ENCODE measurements around the gene FUT2. TPM values are rescaled to one million over a fixed set of nuclear protein-coding genes. Genes with fewer than 3 reads are reported as not detected.
"Not testable (repeated sequence)": the region's sequence is repeated elsewhere in the genome, so short reads cannot be mapped to it uniquely, and the experiment has no call there.

Gene FUT2
- total RNA-seq, 1 donor from 2014 or later = 1.5 TPM

GRCh38 chr19:48674216-48674809 lies 21.5 kb upstream of the FUT2 start:
- peaks cover 5% of the 10 kb centered on the region for H3K36me3 Mint-ChIP-seq (ENCODE audit: low read depth, unreplicated experiment)
- TF ChIP-seq CTCF (IDR thresholded peaks at IDR 0.05; ENCODE audit: unreplicated experiment) = no peak
- H3K27ac Mint-ChIP-seq (ENCODE audit: unreplicated experiment) = no peak overlapping the region
- H3K27me3 Mint-ChIP-seq (ENCODE audit: unreplicated experiment) = peaks cover 13% of the 10 kb centered on the region
- H3K4me3 Mint-ChIP-seq (ENCODE audit: unreplicated experiment) = no peak overlapping the region
- peaks cover 4% of the 10 kb centered on the region for H3K4me1 Mint-ChIP-seq (ENCODE audit: unreplicated experiment)
- DNase-seq (ENCODE audit: low spot score) = no peak
- H3K9me3 Mint-ChIP-seq (ENCODE audit: unreplicated experiment) = no peaks in the 10 kb centered on the region

- H3K36me3 Mint-ChIP-seq (ENCODE audit: low read depth, unreplicated experiment) = no peaks in the 10 kb centered on the region
- H3K4me1 Mint-ChIP-seq (ENCODE audit: unreplicated experiment) = no peaks in the 10 kb centered on the region
- peak; percentile 80 for DNase-seq (ENCODE audit: low spot score)
- H3K4me3 Mint-ChIP-seq (ENCODE audit: unreplicated experiment) = no peak overlapping the region
- H3K27ac Mint-ChIP-seq (ENCODE audit: unreplicated experiment) = no peak overlapping the region
- peaks cover 7% of the 10 kb centered on the region for H3K27me3 Mint-ChIP-seq (ENCODE audit: unreplicated experiment)
- TF ChIP-seq CTCF (IDR thresholded peaks at IDR 0.05; ENCODE audit: unreplicated experiment) = peak; percentile 82
- H3K9me3 Mint-ChIP-seq (ENCODE audit: unreplicated experiment) = no peaks in the 10 kb centered on the region
Observed at GRCh38 chr19:48674921-48675824, 20.6 kb upstream of the FUT2 start.

- DNase-seq (ENCODE audit: low spot score) = no peak
- H3K27ac Mint-ChIP-seq (ENCODE audit: unreplicated experiment) = no peak overlapping the region
- H3K4me1 Mint-ChIP-seq (ENCODE audit: unreplicated experiment) = no peaks in the 10 kb centered on the region
- H3K9me3 Mint-ChIP-seq (ENCODE audit: unreplicated experiment) = no peaks in the 10 kb centered on the region
- H3K36me3 Mint-ChIP-seq (ENCODE audit: low read depth, unreplicated experiment) = no peaks in the 10 kb centered on the region
- no peak for TF ChIP-seq CTCF (IDR thresholded peaks at IDR 0.05; ENCODE audit: unreplicated experiment)
- no peak overlapping the region for H3K4me3 Mint-ChIP-seq (ENCODE audit: unreplicated experiment)
- H3K27me3 Mint-ChIP-seq (ENCODE audit: unreplicated experiment) = peaks cover 7% of the 10 kb centered on the region
Observed at GRCh38 chr19:48676487-48676886, 19.3 kb upstream of the FUT2 start.

GRCh38 chr19:48676887-48677286 lies 18.9 kb upstream of the FUT2 start:
- no peak overlapping the region for H3K4me3 Mint-ChIP-seq (ENCODE audit: unreplicated experiment)
- H3K36me3 Mint-ChIP-seq (ENCODE audit: low read depth, unreplicated experiment) = no peaks in the 10 kb centered on the region
- peaks cover 7% of the 10 kb centered on the region for H3K27me3 Mint-ChIP-seq (ENCODE audit: unreplicated experiment)
- H3K27ac Mint-ChIP-seq (ENCODE audit: unreplicated experiment) = no peak overlapping the region
- no peaks in the 10 kb centered on the region for H3K4me1 Mint-ChIP-seq (ENCODE audit: unreplicated experiment)
- DNase-seq (ENCODE audit: low spot score) = no peak
- no peaks in the 10 kb centered on the region for H3K9me3 Mint-ChIP-seq (ENCODE audit: unreplicated experiment)
- TF ChIP-seq CTCF (IDR thresholded peaks at IDR 0.05; ENCODE audit: unreplicated experiment) = no peak

GRCh38 chr19:48678201-48678600 lies 17.6 kb upstream of the FUT2 start:
- no peak overlapping the region for H3K27ac Mint-ChIP-seq (ENCODE audit: unreplicated experiment)
- no peaks in the 10 kb centered on the region for H3K9me3 Mint-ChIP-seq (ENCODE audit: unreplicated experiment)
- no peaks in the 10 kb centered on the region for H3K4me1 Mint-ChIP-seq (ENCODE audit: unreplicated experiment)
- H3K27me3 Mint-ChIP-seq (ENCODE audit: unreplicated experiment) = peaks cover 3% of the 10 kb centered on the region
- no peak overlapping the region for H3K4me3 Mint-ChIP-seq (ENCODE audit: unreplicated experiment)
- DNase-seq (ENCODE audit: low spot score) = no peak
- no peaks in the 10 kb centered on the region for H3K36me3 Mint-ChIP-seq (ENCODE audit: low read depth, unreplicated experiment)
- TF ChIP-seq CTCF (IDR thresholded peaks at IDR 0.05; ENCODE audit: unreplicated experiment) = no peak

- not testable (repeated sequence) for H3K4me1 Mint-ChIP-seq (ENCODE audit: unreplicated experiment); H3K27ac Mint-ChIP-seq (ENCODE audit: unreplicated experiment); DNase-seq (ENCODE audit: low spot score); H3K36me3 Mint-ChIP-seq (ENCODE audit: low read depth, unreplicated experiment); H3K9me3 Mint-ChIP-seq (ENCODE audit: unreplicated experiment); H3K4me3 Mint-ChIP-seq (ENCODE audit: unreplicated experiment); H3K27me3 Mint-ChIP-seq (ENCODE audit: unreplicated experiment)
Observed at GRCh38 chr19:48680006-48680405, 15.8 kb upstream of the FUT2 start.

Data from endothelial cell (in vitro differentiated cells).